IPS-11a (cell line): ENCODE results near the gene EOGT.
A peak's percentile ranks its signal among the peaks of the same experiment; 100 is the strongest.

Experiments used
- H3K4me3 ChIP-seq: one replicate; pipeline ENCODE4 v1.5.1; 2013; ENCODE audit warnings: low read depth, low read length, control low read depth

EOGT gene

GRCh38 chr3:69013253-69014021 is at the start of gene EOGT:
Gene EOGT (minus strand): TSS chr3:69013684. CDS start chr3:69009846, 3,838 bp downstream.
- peak within 1 kb of the TSS; percentile 63 for H3K4me3 ChIP-seq

GRCh38 chr3:69059688-69060087 is 46.2 kb upstream of the EOGT start:
- H3K4me3 ChIP-seq, result no peak overlapping the region

DNA sequence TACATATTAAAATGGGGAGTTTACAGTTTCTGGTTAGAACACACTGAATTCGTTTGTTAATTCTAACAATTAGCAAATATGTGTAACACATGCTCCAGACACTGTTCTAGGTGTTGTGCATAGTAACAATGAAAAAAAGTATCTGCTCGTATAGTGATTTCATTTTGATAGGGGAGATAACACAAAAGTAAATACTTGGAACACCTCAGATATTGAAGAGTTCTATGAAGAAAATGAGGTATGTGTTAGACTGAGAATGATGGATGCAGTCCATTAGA is 45.4 kb upstream of the EOGT start:
- H3K4me3 ChIP-seq, result no peak overlapping the region

GRCh38 chr3:69058180-69058946 is 44.9 kb upstream of the EOGT start:
- no peak overlapping the region for H3K4me3 ChIP-seq

GRCh38 chr3:69052472-69052898 is 39.0 kb upstream of the EOGT start:
- peak overlapping the region; percentile 91 for H3K4me3 ChIP-seq

DNA sequence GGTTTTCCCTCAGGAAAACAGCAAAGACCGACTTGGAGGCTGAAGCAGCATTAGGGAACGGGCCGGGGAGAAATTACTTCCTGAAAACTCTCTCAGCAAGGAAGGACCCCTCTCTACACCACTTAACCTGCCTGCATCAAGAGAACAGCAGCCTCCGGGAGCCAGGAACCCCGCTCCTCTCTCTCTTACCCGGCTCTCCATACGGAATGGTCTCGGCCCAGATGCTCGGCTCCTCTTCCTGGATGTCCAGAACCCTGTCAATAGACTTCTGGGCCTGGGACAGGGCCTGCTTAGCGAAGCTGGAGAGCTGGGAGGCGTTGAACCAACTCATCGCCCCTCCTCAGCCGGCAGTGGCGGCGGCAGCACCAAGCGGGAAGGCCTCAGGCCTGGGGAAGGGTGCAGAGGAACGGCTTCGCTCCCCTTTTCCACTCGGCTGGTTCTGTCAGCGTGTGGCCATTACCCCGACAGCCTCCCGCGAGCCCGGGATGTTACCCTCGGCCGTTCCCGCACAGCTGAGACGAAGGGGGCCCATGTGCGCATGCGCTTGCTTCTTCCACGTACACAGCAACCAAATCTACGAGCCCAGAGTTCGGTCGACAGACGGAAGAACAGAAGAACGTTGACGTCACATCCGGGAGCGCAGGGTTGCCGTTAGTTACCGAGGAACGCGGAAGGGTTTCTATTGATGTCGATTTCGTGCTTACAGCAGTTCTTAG is 38.4 kb upstream of the EOGT start, which contains the start of gene TMF1:
TMF1 (minus strand) TSS at position 578 of the 716 bp plus-strand sequence; CDS start at position 331, 247 bp downstream.
- peak within 1 kb of the TSS; percentile 91 for H3K4me3 ChIP-seq

GRCh38 chr3:69048990-69049389 is 35.5 kb upstream of the EOGT start:
- no peak overlapping the region for H3K4me3 ChIP-seq

- H3K4me3 ChIP-seq, result no peak overlapping the region
These were observed 31.1 kb upstream of the EOGT start for GRCh38 chr3:69044608-69045007.

DNA sequence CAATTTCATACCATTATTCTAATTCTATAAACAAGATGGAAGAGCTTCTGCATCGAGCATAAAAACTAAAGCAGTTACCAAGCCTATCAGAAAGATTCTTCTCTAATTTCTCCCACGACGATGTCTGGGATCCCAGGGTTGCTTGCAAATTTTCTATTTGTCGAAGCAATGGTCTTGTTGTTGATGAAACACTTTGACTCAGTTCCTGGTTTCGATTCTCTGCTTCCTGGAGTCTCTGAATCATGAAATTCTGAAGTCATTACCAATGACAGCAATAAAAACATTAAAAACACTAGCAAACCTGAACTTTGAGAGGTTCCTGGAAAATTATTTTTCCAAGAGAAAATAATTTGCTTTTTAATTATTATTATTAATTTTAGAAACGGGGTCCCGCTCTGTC is 20.0 kb upstream of the EOGT start:
- H3K4me3 ChIP-seq, result no peak overlapping the region

DNA sequence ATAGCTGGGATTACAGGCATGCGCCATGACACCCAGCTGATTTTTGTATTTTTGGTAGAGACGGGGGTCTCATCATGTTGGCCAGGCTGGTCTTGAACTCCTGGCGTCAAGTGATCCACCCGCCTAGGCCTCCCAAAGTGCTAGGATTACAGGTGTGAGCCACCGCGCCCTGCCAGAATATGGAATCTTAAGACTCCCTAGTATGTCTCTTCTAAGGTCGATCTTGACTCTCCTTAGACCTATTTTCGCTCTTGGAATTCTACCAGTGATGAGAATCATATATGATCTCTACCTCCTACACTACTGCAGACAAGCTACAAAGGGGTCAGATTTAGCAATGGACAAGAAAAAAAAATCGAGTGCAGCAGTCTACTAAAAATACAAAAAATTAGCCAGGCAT is 19.3 kb upstream of the EOGT start:
- H3K4me3 ChIP-seq, result no peak overlapping the region

DNA sequence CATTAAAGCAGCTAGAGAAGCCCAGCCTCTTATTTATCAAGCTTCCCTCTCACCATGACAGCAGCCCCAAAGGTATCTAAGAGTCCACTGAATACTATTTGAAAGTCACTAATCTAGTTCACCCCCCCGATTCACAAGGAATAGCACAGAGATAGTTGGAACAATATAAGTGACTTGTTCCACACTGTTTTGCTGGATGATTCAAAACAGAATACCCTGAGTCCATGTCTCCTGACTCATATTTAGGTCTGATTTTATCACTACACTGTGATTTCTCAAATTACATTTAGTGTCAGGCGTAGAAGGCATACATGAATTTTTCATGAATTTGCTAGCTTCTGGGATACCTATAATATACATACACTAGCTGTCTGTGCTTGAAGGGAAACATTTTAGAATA is 18.7 kb upstream of the EOGT start:
- no peak overlapping the region for H3K4me3 ChIP-seq

GRCh38 chr3:69031635-69032034 is 18.2 kb upstream of the EOGT start:
- H3K4me3 ChIP-seq, result no peak overlapping the region

DNA sequence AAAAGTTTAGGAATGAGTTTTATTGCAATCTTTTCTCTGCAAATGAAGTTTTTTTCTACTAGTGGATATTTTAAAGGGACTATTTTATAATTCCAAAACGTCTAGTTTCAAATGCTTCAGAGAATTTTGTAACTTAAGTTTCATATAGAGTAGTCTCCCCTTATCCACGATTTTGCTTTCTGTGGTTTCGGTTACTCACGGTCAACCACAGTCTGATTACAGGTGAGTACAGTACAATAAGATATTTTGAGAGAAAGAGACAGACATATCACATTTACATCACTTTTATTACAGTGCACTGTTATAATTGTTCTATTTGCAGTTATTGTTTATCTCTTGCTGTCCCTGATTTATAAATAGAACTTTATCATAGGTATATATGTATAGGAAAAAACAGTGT is 7.4 kb upstream of the EOGT start:
- no peak overlapping the region for H3K4me3 ChIP-seq

GRCh38 chr3:69020424-69020823 is 6.9 kb upstream of the EOGT start:
- no peak overlapping the region for H3K4me3 ChIP-seq

GRCh38 chr3:69016901-69017300 is 3.4 kb upstream of the EOGT start:
- H3K4me3 ChIP-seq, result no peak overlapping the region

DNA sequence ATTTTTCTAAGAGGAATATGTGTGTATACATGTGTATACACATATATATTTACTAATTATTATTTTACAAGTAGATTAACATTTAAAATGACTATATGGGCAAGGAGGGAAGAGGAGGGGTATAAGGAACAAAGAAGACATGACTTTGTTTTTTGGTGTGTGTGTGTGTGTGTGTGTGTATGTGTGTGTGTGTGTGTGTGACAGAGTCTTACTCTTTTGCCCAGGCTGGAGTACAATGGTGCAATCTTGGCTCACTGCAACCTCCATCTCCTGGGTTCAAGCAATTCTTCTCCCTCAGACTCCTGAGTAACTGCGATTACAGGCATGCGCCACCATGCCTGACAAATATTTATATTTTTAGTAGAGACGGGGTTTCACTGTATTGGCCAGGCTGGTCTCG is 2.6 kb upstream of the EOGT start:
- no peak overlapping the region for H3K4me3 ChIP-seq

DNA sequence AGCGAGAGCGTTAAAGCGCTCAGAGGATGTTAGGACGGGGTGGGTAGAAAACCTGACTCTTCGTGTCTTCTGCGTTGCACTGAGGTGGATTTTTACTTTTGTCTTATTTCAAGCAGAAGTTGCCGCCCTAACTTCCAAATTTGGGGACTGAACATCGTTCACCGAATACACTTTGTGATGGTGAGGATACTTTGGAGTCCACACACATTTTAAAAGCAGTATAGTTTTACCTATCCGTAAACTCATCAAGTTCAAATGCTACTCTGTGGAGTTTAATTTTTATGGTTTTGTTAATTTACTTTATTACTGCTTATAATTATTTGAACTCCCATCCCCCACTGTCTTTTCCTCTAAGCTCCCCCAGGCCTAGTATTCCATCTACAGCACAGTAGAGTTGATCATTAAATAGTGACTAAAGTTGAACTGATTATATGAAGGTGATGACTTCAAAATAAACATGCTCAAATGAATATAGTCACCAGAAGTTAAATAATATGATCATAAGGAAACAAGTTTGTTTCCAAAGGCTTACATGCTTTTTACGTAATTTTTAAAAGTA is 617 bp upstream of the EOGT start:
- peak overlapping the region; percentile 63 for H3K4me3 ChIP-seq

- peak overlapping the region; percentile 63 for H3K4me3 ChIP-seq
These were observed 658 bp downstream of the EOGT start for GRCh38 chr3:69012800-69013252.

- no peak overlapping the region for H3K4me3 ChIP-seq
These were observed 1.2 kb downstream of the EOGT start for GRCh38 chr3:69012100-69012799.

DNA sequence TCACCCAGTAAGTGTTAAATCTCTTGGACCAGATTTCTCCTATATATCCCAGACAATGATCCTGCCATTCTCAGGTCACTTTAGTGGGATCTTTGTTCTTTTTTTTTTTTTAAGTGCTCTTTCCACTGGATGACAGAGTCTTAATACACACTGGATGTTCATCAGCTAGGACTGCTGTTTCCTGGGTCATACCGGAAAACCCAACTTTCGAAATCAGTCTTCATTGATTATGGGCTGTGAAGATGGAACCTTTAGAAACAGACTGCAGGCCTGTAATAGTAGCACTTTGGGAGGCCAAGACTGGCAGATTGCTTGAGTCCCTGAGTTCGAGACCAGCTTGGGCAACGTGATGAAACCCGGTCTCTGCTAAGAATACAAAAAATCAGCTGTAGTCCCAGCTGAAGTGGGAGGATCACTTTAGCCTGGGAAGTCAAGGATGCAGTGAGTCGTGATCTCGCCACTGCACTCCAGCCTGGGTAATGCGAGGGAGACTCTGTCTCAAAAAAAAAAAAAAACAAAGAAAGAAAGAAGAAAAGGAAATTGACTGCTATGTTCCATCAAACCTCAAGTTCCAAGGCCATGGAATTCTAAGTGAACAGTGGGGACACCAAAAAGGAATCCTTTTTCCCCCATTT is 2.3 kb downstream of the EOGT start:
- H3K4me3 ChIP-seq, result no peak overlapping the region
